ENCODE results near the gene CRMP1.
"Not testable (repeated sequence)": the region's sequence is repeated elsewhere in the genome, so short reads cannot be mapped to it uniquely, and the experiment has no call there.

CRMP1 gene

DNA sequence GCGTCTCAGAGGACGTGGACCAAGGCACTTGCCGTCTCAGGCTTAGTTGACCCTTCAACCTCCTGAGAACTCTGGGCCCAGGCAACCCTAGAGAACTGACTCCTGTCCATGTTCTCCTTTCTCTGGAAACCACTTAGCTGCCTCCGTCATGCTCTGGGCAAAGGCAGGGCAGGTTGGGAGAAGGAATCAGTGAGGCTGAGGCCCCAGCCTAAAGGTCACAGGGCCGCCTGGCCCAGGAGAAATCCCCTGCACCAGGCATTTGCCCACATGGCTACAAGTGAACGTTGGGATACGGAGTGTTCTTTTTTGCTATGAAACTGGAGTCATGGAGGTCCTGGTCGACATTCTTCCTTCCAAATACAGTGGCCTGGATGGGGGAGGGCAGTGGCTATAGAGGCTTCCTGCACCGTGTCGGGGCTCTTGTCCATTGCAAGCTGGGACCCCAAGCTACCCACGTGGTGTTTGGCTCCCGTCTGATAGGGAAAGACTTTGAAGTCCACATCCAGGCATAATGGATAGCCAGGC, 76.0 kb downstream of the CRMP1 start:
- no peak for DNase-seq

DNA sequence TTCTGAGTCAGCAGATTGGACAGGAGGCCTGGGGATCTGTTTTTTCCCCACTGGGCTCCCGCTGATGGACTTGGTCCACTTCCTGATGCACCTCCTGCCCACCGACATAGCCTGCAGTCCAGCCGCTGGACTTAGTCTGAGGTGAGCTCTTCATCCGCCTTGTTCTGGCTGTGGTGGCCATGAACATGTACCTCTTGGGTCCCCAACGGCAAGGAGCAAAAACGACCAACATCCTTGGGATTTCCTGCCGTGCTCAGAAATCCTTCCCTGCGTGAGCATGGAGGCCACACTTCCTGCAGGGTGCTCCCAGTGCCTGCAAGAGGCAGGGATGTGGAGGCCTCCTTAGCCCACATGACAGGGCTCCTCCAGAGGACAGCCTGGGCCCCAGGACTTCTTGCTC, 76.8 kb downstream of the CRMP1 start:
- no peak for DNase-seq

DNA sequence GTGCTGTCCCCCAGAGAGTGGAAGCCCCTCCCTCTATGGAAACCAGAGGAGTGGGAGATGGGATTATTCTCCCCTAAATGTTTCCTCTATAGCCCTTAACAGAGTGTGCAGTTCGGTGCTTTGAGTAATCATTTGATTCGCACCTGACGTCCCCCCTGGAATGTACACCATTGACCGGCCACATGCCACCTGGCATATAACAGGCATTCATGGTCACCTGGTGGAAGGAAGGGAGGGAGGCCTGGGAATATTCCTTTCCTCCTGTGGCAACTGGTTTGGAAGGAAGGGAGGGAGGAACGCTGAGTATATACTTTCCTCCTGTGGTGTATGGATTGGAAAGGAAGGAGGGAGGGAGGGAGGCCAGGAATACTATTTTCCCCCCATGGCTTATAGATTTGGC, 77.2 kb downstream of the CRMP1 start:
- DNase-seq: no peak

DNA sequence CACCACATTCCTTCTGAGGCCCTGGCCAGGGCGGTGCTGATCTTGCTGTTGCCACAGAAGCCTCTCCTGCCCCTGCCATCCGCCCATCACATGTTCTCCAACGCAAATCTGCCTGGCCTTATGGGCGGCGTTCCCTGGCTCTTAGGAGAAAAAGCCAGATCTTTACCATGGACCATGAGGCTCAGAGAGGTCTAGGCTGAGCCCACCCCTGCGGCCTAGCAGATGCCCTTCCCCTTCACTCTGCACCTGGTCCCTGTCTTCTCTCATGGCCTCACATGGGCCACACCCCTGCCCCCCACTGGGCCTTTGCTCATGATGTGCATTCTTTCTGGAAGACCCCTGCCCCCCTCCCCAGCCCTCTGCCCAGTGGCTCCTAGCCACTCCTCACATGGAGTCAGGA, 78.5 kb downstream of the CRMP1 start:
- no peak for DNase-seq

DNA sequence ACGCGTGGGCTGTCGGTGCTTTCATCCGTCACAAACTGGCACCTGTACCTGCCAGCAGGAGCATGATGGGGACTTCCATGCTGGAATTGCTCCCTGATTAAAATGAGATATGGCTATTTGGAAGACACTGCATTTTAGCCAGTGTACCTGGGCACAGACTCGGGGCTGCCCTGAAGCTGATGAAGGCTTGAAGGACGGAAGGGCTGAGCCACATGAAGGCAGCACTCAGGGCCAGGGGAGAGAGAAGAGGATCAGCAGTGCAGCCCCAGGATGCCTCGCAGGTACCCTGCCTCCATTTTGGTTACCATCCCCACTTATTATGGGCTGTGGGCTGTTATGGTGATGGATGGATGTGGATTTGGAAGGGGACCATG, 79.0 kb downstream of the CRMP1 start:
- DNase-seq: no peak

DNA sequence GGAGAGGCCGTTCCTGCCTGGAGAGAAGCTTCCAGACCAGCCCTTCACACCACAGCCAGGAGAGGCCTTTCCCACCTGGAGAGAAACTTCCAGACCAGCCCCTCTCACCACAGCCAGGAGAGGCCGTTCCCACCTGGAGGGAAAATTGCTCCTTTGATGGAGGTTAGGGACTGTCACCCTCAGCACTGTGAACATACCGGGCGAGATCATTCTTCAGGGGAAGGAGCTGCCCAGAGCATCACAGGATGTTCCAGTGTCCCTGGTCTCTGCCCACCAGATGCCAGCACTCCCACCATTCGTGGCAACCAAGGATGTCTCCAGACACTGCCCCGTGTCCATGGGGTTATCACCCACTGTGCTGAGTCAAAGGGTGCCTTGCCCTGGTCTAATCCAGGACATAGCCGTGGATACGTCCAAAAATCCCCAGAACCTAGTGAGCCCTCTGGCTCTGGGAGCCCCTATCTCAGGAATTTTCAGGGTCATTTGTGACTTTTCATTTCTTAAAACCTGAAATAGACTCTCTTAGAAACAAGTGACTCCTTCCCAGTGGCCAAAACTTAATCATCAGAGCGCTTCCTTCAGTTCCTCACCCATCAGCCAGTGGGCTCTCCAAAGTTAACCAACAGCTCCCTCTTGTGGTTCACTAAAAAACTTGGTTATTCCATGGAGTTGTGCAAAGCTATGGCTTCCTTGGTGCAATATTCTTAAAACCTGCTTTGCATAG, 80.2 kb downstream of the CRMP1 start:
- DNase-seq: peak; percentile 30

DNA sequence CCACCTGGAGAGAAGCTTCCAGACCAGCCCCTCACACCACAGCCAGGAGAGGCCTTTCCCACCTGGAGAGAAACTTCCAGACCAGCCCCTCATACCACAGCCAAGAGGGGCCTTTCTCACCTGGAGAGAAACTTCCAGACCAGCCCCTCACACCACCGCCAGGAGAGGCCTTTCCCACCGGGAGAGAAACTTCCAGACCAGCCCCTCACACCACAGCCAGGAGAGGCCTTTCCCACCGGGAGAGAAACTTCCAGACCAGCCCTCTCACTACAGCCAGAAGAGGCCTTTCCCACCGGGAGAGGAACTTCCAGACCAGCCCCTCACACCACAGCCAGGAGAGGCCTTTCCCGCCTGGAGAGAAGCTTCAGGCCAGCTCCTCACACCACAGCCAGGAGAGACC, 80.8 kb downstream of the CRMP1 start:
- not testable (repeated sequence) for DNase-seq

DNA sequence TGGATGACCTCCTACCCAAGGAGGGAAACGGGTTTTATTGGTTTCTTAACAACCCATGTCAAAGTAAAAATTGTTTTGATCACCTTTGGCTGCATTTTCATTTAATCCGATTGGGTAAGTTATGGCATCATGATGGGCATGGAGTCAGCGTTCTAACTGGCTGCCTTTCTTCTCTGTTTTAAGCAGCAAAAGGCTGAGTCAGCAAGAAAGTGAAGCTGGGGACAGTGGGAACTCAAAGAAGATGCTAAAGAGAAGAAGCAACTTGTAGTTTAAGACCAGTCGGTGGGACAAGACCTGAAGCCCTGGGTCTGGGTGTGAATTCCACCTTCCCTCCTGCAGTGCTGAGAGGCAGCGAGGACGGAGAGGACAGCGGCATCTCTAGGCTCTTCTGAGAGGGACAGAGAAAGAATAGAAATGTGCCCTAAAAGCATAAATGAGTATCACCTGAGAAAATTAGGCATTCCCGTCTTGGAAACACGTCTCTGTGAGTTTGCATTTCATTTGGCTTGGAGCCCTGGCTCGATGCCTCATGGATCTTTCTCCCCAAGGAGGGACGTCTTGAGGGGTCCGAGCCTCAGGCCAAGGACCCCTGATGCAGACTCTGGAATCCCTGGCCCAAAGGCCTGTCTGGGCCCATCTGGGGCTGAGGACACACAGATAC, 82.0 kb downstream of the CRMP1 start:
- DNase-seq: no peak

DNA sequence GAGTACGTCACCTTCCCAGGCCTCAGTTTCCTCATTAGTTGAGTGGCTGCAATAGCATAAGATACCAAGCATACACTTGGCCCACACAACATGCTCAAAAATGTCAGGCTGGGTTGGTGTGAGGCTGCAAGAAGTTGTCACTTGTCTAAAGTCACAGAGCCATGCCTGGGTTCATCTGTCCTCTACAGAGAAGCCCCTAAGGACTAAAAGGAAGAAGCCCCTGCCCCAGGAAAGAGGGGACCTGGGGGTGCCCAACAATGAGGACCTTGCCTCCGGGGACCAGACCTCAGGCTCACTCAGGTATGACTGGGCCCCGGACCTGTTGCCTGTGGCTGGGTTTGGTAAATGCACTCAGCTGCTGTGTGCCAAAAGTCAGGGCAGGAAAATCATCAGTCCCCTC, 82.7 kb downstream of the CRMP1 start:
- DNase-seq: no peak

DNA sequence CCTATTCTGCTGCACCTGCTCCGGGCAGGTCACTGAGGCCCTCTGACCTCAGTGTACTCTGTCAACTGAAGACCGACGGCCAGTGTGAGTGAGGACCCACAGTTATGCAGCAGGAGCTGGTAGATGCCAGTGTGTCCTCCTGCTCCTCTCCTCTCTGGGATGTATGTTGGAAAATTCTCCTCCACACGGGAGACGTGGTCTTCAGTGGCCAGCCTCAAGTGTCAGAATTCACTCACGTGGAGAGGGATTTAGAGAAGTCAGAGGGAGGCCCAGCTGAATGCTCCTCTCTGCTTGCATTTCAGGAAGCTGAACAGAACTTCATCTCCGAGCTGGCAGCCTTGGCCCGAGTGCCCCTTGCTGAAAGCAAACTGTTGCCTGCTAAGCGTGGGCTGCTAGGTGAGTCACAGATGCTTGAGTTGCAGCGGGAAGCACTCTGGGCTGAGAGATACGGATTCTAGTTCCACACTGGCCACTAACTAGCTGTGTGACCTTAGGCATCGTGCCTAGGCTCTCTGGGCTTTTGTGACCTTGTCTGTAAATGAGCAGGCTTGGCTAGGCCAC, 83.6 kb downstream of the CRMP1 start:
- no peak for DNase-seq

DNA sequence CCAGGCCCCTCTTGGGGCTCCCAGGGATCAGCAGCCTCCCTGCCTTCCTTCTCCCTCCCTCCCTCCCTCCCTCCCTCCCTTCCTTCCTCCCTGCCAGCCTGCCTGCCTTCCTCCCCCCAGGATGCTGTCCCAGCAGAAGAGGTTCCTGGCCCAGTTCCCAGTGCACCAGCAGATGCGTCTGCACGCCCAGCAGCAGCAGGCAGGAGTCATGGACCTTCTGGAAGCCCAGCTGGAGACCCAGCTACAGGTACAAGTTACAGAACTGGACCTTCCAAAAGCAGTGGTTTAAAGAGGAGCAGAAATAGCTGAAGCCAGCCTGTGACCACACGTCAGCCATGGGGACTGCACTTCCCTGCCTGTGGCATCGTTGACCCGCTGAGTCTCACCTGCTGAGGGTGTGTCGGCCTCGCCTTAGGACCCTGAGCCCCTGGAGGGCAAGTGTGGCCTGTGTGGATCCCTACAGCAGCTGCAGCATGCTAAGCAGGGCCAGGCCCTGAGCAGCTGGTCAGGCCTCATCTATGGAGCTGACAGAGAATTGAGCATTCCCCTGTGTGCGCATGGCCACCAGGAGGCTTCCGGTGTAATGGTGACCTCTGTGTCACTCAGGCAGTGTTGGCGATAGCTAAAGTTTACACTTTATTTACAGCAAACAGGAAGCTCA, 84.7 kb downstream of the CRMP1 start:
- no peak for DNase-seq

DNA sequence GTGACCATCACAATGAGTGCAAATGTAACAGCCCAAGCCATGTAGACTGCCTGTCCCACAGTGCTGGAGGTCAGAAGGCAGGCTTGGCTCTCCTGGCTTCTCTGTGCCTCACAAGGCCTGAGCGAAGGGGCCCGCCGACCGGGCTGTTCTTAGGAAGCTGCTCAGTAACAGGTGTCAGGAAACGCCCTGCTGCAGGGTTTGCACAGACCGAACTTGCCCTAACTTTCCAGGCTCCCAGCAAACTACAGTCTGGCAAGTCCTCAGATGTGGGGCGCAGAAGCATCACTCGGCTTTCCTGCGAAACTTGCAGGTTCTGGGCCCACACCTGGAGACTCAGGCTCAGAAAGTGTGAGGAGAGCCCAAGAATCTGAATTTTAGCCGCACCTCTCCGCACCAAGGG, 87.6 kb downstream of the CRMP1 start:
- no peak for DNase-seq

DNA sequence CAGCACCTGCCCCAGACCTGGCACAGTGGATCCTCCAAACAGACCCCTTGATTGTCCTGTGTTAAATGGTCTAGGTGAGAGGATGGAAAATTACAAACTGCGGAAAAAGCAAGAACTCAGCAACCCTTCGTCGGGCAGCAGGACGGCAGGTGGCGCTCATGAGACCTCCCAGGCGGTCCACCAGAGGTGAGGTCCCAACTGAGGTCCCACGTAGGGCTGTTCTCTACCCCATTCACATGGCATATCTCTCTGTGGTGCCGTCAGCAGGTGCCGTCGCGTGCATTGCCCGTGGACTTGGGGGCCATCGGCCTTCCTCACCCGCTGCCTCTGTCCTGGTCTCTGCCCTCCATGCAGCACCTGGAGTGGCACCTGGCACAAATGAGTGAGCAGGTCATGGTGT, 88.2 kb downstream of the CRMP1 start:
- DNase-seq: no peak

DNA sequence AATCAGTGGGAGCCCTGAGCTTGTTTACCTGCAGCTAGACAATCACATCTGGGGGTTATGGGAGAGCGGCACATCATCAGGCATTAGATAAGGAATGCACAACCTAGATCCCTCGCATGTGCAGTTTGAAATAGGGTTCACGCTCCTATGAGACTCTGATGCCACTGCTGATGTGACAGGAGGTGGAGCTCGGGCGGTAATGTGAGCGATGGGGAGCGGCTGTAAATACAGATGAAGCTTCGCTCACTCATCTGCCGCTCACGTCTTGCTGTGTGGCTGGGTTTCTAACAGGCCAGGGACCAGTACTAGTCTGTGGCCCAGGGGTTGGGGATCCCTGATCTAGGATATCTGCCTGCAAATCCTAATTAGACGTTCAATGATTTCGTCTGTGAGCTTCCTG, 90.3 kb downstream of the CRMP1 start:
- no peak for DNase-seq

DNA sequence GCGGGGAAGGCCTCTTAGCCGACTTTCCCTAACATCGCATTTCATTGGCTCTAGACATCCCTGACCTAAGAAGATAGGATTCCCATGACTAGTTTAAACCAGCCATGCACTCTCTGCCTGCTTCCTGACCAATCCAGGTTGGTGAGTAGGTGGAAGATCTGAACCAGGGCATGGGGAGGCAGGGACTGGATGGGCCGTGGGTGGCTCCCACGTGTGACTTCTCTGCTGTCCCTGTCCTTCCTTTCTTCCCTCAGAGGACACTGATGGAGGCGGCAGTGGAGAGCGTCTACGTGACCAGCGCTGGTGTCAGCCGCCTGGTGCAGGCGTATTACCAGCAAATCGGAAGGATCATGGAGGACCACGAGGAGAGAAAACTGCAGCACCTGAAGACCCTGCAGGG, 91.2 kb downstream of the CRMP1 start:
- no peak for DNase-seq

DNA sequence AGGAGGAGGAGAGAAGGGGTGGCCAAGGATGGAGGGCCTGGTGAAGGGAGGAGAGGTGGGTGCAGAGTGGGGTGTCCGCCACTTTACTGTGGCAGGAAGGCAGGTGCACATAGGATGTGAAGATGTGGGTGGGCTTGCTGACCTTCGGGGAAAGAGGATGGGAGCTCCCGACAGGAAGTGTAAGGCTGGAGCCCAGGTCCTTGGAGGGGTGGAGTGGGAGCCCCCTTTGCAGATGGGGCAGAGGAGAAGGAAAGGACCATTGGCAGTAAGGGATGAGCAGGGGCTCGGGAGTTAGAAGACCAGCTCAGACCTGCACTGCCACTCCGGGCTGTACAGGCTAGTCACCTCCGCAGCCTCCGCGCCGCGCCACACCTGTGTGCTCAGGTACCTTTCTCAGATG, 92.4 kb downstream of the CRMP1 start:
- DNase-seq: no peak

DNA sequence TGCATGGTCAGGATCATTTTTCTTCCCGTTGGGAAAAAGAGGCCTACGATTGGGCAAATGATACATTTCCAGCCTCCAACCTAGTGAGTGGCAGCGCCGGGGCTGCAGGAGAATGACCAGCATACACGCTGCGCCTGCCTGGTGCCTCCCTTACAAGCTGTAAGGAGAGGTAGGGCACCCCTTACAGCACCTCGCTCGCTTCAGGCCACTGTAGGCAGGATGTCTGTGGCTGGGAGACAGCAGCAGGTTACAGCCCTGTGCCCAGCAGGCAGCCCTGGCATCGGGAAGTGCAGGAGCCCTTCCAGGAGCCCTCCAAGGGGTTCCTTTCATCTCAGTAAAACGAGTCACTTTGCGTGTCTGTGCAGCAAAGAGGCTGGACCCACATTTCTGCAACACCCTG, 93.5 kb downstream of the CRMP1 start:
- DNase-seq: no peak

DNA sequence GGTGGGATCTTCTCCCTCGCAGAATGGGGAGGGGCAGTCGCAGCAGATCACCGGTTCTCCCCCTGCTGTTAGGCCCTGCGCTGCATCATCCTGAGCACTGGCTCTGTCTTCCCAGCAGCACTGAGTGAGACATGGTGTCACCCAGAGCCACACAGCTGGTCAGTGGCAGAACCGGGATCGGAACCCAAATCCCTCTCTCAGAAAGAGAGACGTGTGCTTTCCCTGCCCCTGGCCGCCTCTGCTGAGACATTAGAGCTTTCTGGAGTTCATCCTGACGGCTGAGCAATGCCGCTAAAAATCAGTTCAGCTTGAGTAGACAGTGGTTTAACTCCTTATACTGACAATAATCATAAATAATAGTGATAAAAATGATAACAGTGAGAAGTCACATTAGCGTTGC, 93.9 kb downstream of the CRMP1 start:
- DNase-seq: no peak

DNA sequence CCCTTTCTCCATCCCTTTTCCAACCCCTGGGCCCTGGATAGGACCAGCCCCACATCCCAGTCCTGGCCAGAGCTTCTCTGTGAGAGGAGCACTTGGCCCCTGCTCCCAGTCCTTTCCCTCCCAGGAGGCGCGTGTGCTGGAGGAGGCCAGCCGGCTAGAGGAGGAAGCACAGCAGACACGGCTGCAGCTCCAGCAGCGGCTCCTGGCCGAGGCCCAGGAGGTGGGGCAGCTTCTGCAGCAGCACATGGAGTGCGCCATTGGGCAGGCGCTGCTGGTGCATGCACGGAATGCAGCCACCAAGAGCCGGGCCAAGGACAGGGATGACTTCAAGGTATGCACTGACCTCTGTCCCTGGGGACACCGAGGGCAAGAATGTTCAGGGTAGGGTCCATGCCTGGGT, 94.4 kb downstream of the CRMP1 start:
- no peak for DNase-seq

DNA sequence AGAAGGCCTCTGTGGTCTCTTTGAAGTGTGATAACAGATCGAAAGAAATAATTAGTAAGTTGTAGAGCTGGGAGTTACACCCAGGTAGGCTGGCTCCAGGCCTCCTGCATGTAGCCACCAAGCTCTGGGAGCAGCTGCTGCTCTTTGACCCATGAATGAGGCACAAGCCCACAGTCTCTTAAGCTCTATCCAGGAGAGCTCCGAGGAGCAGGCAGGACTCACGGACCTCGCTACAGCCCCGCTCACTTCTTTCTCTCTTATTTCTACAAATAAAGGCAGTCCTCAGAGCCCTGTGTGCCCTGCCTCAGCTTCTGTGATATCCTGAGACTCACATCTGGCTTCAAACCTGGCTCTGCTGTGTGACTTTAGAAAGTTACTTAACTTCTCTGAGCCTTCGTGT, 95.0 kb downstream of the CRMP1 start:
- DNase-seq: no peak

DNA sequence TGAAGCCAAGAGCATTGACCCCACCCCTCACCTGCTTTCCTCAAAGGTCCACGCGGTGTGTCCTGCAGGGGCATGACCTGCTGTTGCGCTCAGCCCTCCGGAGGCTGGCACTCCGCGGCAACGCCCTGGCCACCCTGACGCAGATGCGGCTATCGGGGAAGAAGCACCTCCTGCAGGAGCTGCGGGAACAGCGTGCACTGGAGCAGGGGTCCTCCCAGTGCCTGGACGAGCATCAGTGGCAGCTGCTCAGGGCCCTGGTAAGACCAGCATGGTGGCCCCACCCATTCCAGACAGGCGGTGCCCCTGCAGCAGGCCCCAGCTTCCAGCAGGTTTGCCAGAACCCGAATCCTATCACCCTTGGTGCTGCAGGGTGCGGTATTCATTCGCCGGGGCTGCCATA, 95.9 kb downstream of the CRMP1 start:
- no peak for DNase-seq

DNA sequence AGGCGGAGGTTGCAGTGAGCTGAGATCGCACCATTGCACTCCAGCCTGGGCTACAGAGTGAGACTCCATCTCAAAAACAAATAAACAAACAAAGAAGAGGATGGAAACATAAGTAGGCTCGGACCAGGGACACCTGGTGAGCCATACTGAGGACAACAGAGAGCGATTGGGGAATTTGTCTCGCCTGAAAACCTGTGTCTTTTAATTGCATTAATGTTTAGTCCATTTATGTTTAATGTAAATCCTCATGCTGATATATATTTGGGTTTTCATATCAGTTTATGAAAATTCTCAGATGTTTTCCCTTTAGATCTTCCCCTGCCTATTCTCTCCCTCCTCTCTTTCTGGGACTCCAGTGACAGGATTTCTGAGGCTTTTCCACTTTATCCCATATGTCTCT, 97.3 kb downstream of the CRMP1 start:
- no peak for DNase-seq

DNA sequence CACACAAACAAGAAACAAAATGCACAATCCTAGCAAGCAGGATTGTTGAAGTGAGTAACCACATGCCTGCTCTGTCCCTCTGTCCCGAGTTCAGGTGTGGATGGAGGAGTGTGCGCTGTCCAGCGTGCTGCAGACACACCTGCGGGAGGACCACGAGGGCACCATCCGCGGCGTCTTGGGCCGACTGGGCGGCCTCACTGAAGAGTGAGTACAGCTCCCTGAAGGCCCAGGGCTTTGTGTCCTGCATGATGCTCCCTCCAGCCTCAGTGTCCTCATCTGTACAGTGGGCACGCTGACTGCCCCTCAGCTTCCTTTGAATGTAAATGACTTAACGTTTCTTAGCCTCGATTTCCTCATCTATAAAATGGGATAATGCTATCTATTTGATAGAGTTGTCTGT, 99.4 kb downstream of the CRMP1 start:
- no peak for DNase-seq

DNA sequence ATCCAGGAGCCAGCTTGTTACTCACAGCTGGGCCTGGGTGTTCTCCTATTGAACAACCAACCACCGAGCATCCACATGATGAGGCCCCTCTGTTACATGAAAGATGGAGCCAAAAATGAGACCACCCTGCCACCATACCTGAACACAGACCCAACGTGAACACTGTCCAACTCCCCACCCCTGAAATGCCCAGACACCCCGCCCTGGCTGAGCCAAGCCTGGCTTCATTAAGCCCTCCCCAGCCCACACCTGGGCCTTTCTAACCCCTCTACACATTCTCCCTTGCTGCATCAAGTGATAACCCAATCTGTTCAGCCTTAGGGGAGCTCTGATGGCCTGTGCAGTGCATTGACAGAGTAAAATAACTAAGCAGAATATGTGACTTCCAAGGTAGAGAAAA, 101.2 kb downstream of the CRMP1 start:
- no peak for DNase-seq
